DND-41 (cell line): Measurements from ENCODE around the gene SIX2.

ENCODE experiments used
- CTCF ChIP-seq: IDR thresholded peaks from 2 replicates; pipeline ENCODE4 v1.5.1; 2012; ENCODE audit warnings: borderline replicate concordance, low read length, moderate library complexity, mild to moderate bottlenecking; ENCODE audit not compliant: poor library complexity, severe bottlenecking; ENCODE audit errors: extremely low read depth
- EZH2 ChIP-seq: IDR thresholded peaks from 3 replicates; pipeline ENCODE4 v1.6.1; 2012; ENCODE audit warnings: borderline replicate concordance, low read depth, mild to moderate bottlenecking, moderate library complexity, low read length, inconsistent platforms; ENCODE audit not compliant: severe bottlenecking

GRCh38 chr2:44980751-44981713 is 28.2 kb downstream of the SIX2 start:
- TF ChIP-seq EZH2, result no peak
- TF ChIP-seq CTCF, result no peak
